SK-N-SH treated with all-trans-retinoic acid at 6 μM for 48 hours (cell line): ENCODE data around the gene RNU1-1.

Experiments used
- ARNTL ChIP-seq: fragments of 450-650 bp; formaldehyde crosslinking; IDR thresholded peaks from 2 replicates; pipeline ENCODE4 v1.5.0; 2020; ENCODE audit warnings: low read depth, mild to moderate bottlenecking, moderate library complexity, borderline replicate concordance
- CREB5 ChIP-seq: fragments of 250-450 bp; sonication (Bioruptor Pico); IDR thresholded peaks from 2 replicates; pipeline ENCODE4 v1.5.1; 2020; ENCODE audit warnings: low read depth, mild to moderate bottlenecking, moderate library complexity
- GLIS3 ChIP-seq: fragments of 250-450 bp; sonication (Bioruptor Pico); IDR thresholded peaks from 2 replicates; pipeline ENCODE4 v1.5.0; 2020; ENCODE audit warnings: mild to moderate bottlenecking, moderate library complexity
- PATZ1 ChIP-seq: fragments of 250-450 bp; sonication (Bioruptor Pico); IDR thresholded peaks from 2 replicates; pipeline ENCODE4 v1.8.0; 2020; ENCODE audit warnings: mild to moderate bottlenecking, moderate library complexity, borderline replicate concordance
- PPARA ChIP-seq: fragments of 250-450 bp; sonication (Bioruptor Pico); IDR thresholded peaks from 2 replicates; pipeline ENCODE4 v1.5.0; 2020; ENCODE audit warnings: mild to moderate bottlenecking, borderline replicate concordance
- RARB ChIP-seq: fragments of 250-450 bp; sonication (Bioruptor Pico); IDR thresholded peaks from 2 replicates; pipeline ENCODE4 v1.8.0; 2021; ENCODE audit warnings: mild to moderate bottlenecking, moderate library complexity
- TCF4 ChIP-seq: fragments of 250-450 bp; sonication (Bioruptor Pico); IDR thresholded peaks from 2 replicates; pipeline ENCODE4 v1.8.0; 2021; ENCODE audit warnings: mild to moderate bottlenecking, moderate library complexity, borderline replicate concordance
- ZFP3 ChIP-seq: fragments of 250-450 bp; sonication (Bioruptor Pico); IDR thresholded peaks from 2 replicates; pipeline ENCODE4 v1.5.0; 2020; ENCODE audit warnings: mild to moderate bottlenecking, moderate library complexity
- ZFP30 ChIP-seq: fragments of 450-650 bp; formaldehyde crosslinking; IDR thresholded peaks from 2 replicates; pipeline ENCODE4 v1.5.0; 2022; ENCODE audit warnings: mild to moderate bottlenecking, moderate library complexity
- ZNF70 ChIP-seq: fragments of 450-650 bp; formaldehyde crosslinking; IDR thresholded peaks from 2 replicates; pipeline ENCODE4 v1.5.0; 2020; ENCODE audit warnings: mild to moderate bottlenecking, moderate library complexity
- ZNF8 ChIP-seq: fragments of 450-650 bp; formaldehyde crosslinking; IDR thresholded peaks from 2 replicates; pipeline ENCODE4 v1.5.0; 2020; ENCODE audit warnings: mild to moderate bottlenecking, moderate library complexity

- TF ChIP-seq ZFP3 (CRISPR knock-in tag) (no peak), CREB5 (no peak), PATZ1 (CRISPR knock-in tag) (no peak), PPARA (CRISPR knock-in tag) (no peak), ARNTL (CRISPR knock-in tag) (no peak), ZFP30 (CRISPR knock-in tag) (no peak), GLIS3 (CRISPR knock-in tag) (no peak), RARB (CRISPR knock-in tag) (no peak), ZNF8 (no peak), ZNF70 (CRISPR knock-in tag) (no peak), TCF4 (CRISPR knock-in tag) (no peak)
Measured at GRCh38 chr1:16478091-16478490, 36.0 kb downstream of the RNU1-1 start.
